Caco-2 (cell line): ENCODE measurements around the gene CASZ1. TPM values are rescaled to one million over a fixed set of nuclear protein-coding genes. Genes with fewer than 3 reads are reported as not detected.

Source experiments
- BruUV-seq: library from RNA; stranded (reverse); fragments of 400-500 nt; replicated peaks from 2 replicates; lab custom pipeline; 2021; lab: Mats Ljungman, UMichigan
- CTCF ChIA-PET: fragments of 300-600 bp; sonication (Branson Sonifier 250); formaldehyde crosslinking; loops from one replicate; lab custom pipeline; 2022; ENCODE audit warnings: antibody characterized with exemption; lab: Charles Lee
- POLR2A ChIA-PET: fragments of 300-600 bp; sonication (Branson Sonifier 250); formaldehyde crosslinking; loops from one replicate; lab custom pipeline; 2022; ENCODE audit warnings: antibody characterized with exemption; lab: Charles Lee
- DNase-seq, 2 experiments: peaks; one replicate each; pipeline versions ENCODE4 v3.0.0 to v3.0.0-alpha.2; 2020 to 2022
- H3K27me3 ChIP-seq: replicated peaks from 2 replicates; pipeline ENCODE4 v1.6.0; 2011; ENCODE audit warnings: low read length; ENCODE audit not compliant: control insufficient read depth, insufficient read depth
- H3K36me3 ChIP-seq: 2 replicates; pipeline ENCODE4 v1.5.1; 2011; ENCODE audit warnings: low read length; ENCODE audit not compliant: control insufficient read depth, insufficient read depth
- H3K4me1 ChIP-seq: fragments of 250-450 bp; sonication (Bioruptor Pico); 2 replicates; pipeline ENCODE4 v1.5.1; 2020; ENCODE audit warnings: mild to moderate bottlenecking
- H3K4me3 ChIP-seq: 2 replicates; pipeline ENCODE4 v1.5.1; 2011; ENCODE audit warnings: low read depth, mild to moderate bottlenecking, control low read depth, low read length
- H3K9me3 ChIP-seq: fragments of 250-450 bp; sonication (Bioruptor Pico); 2 replicates; pipeline ENCODE4 v1.5.1; 2020; ENCODE audit warnings: mild to moderate bottlenecking, moderate library complexity
- H3K27ac Mint-ChIP-seq: one replicate; pipeline ENCODE4 v1.8.0; 2022; ENCODE audit warnings: mixed read lengths; ENCODE audit not compliant: unreplicated experiment
- H3K27me3 Mint-ChIP-seq: one replicate; pipeline ENCODE4 v1.8.0; 2022; ENCODE audit warnings: mixed read lengths; ENCODE audit not compliant: insufficient read depth, unreplicated experiment
- H3K36me3 Mint-ChIP-seq: one replicate; pipeline ENCODE4 v1.8.0; 2022; ENCODE audit warnings: mild to moderate bottlenecking, mixed read lengths; ENCODE audit not compliant: insufficient read depth, unreplicated experiment
- H3K4me1 Mint-ChIP-seq: one replicate; pipeline ENCODE4 v1.8.0; 2022; ENCODE audit warnings: low read depth, mixed read lengths; ENCODE audit not compliant: unreplicated experiment
- H3K4me3 Mint-ChIP-seq: one replicate; pipeline ENCODE4 v1.8.0; 2022; ENCODE audit warnings: mild to moderate bottlenecking, moderate library complexity, mixed read lengths; ENCODE audit not compliant: unreplicated experiment
- H3K9me3 Mint-ChIP-seq: one replicate; pipeline ENCODE4 v1.8.0; 2022; ENCODE audit warnings: mixed read lengths; ENCODE audit not compliant: unreplicated experiment
- CTCF ChIP-seq, 2 experiments: fragments of 200-600 bp in 1 of 2; IDR thresholded peaks; 1 replicate in 1 of 2; 2 replicates in 1 of 2; pipeline versions ENCODE4 v1.5.1 to v1.8.0; 2011 to 2022; ENCODE audit warnings: antibody characterized with exemption in 1 of 2, control low read depth in 1 of 2, inconsistent platforms in 1 of 2, low read depth in 1 of 2, low read length in 1 of 2, mild to moderate bottlenecking in 1 of 2, moderate library complexity in 1 of 2; ENCODE audit not compliant: insufficient read depth in 1 of 2, severe bottlenecking in 1 of 2, unreplicated experiment in 1 of 2
- intact Hi-C: fragments of 100-400 bp; cut with micrococcal nuclease; formaldehyde crosslinking; loops from one replicate; pipeline ENCODE4 v1.10.0; 2022; ENCODE audit not compliant: unreplicated experiment
- total RNA-seq: library from RNA; stranded (reverse); gene quantifications from 2 replicates; pipeline ENCODE4 v1.2.3, GENCODE V29; 2022

CASZ1 gene
- total RNA-seq, 1 experiment from 2014 or later, result 10.9 TPM

GRCh38 chr1:10762875-10763274, 33.6 kb downstream of the CASZ1 start:
- Mint-ChIP-seq H3K9me3 (no peaks in the 10 kb centered on the region), H3K36me3 (no peaks in the 10 kb centered on the region), H3K4me1 (peaks cover 6% of the 10 kb centered on the region), H3K27ac (no peak overlapping the region), H3K27me3 (no peaks in the 10 kb centered on the region), H3K4me3 (no peak overlapping the region)
- no peaks in the 10 kb centered on the region for H3K36me3 ChIP-seq
- no peaks in the 10 kb centered on the region for H3K9me3 ChIP-seq
- no peak overlapping the region for H3K4me3 ChIP-seq
- CTCF ChIA-PET, result no interaction called here
- H3K27me3 ChIP-seq, result no peaks in the 10 kb centered on the region
- POLR2A ChIA-PET, result no interaction called here
- TF ChIP-seq CTCF (IDR thresholded peaks at IDR 0.05; ENCODE audit: insufficient read depth in 1 of 2, low read depth in 1 of 2, low read length in 1 of 2, severe bottlenecking in 1 of 2, unreplicated experiment in 1 of 2), result no peak
- no TSS peak for BruUV-seq
- no peak for DNase-seq
- intact Hi-C loops, result no loop called here
- H3K4me1 ChIP-seq, result peaks cover 10% of the 10 kb centered on the region

- no peak for TF ChIP-seq CTCF (IDR thresholded peaks at IDR 0.05; ENCODE audit: insufficient read depth in 1 of 2, low read depth in 1 of 2, low read length in 1 of 2, severe bottlenecking in 1 of 2, unreplicated experiment in 1 of 2)
- Mint-ChIP-seq H3K4me3 (no peak overlapping the region), H3K36me3 (no peaks in the 10 kb centered on the region), H3K27ac (no peak overlapping the region), H3K4me1 (peaks cover 6% of the 10 kb centered on the region), H3K9me3 (no peaks in the 10 kb centered on the region), H3K27me3 (no peaks in the 10 kb centered on the region)
- BruUV-seq, result no TSS peak
- no peak for DNase-seq
- Histone ChIP-seq H3K36me3 (no peaks in the 10 kb centered on the region), H3K4me1 (peaks cover 10% of the 10 kb centered on the region), H3K4me3 (no peak overlapping the region), H3K27me3 (no peaks in the 10 kb centered on the region), H3K9me3 (no peaks in the 10 kb centered on the region)
- intact Hi-C loops, result no loop called here
- CTCF ChIA-PET, result no interaction called here
- POLR2A ChIA-PET, result no interaction called here
These were observed 34.3 kb downstream of the CASZ1 start for GRCh38 chr1:10762153-10762523.

- Mint-ChIP-seq H3K27ac (no peak overlapping the region), H3K27me3 (no peaks in the 10 kb centered on the region), H3K36me3 (no peaks in the 10 kb centered on the region), H3K4me3 (no peak overlapping the region), H3K4me1 (peaks cover 6% of the 10 kb centered on the region), H3K9me3 (no peaks in the 10 kb centered on the region)
- BruUV-seq, result no TSS peak
- Histone ChIP-seq H3K4me3 (no peak overlapping the region), H3K4me1 (peaks cover 10% of the 10 kb centered on the region), H3K36me3 (no peaks in the 10 kb centered on the region), H3K27me3 (no peaks in the 10 kb centered on the region), H3K9me3 (no peaks in the 10 kb centered on the region)
- intact Hi-C loops, result no loop called here
- ChIA-PET CTCF (no interaction called here), POLR2A (no interaction called here)
- no peak for TF ChIP-seq CTCF (IDR thresholded peaks at IDR 0.05; ENCODE audit: insufficient read depth in 1 of 2, low read depth in 1 of 2, low read length in 1 of 2, severe bottlenecking in 1 of 2, unreplicated experiment in 1 of 2)
- DNase-seq, result no peak
These were observed 34.8 kb downstream of the CASZ1 start for GRCh38 chr1:10761503-10762152.
